HEK293T (cell line): ENCODE results near the gene TLE1.

ENCODE experiments used
- BHLHE40 ChIP-seq: fragments of 450-650 bp; IDR thresholded peaks from 2 replicates; pipeline ENCODE4 v1.6.1; 2016; ENCODE audit warnings: mild to moderate bottlenecking, moderate library complexity, borderline replicate concordance
- ELF4 ChIP-seq: fragments of 450-650 bp; IDR thresholded peaks from 2 replicates; pipeline ENCODE4 v1.6.1; 2017; ENCODE audit warnings: antibody characterized with exemption
- FOXK2 ChIP-seq: fragments of 450-650 bp; IDR thresholded peaks from 2 replicates; pipeline ENCODE4 v1.6.1; 2016; ENCODE audit warnings: mild to moderate bottlenecking
- FOXM1 ChIP-seq: fragments of 450-650 bp; IDR thresholded peaks from 2 replicates; pipeline ENCODE4 v1.6.1; 2017; ENCODE audit warnings: mild to moderate bottlenecking, borderline replicate concordance
- NFRKB ChIP-seq: fragments of 450-650 bp; IDR thresholded peaks from 2 replicates; pipeline ENCODE4 v1.6.1; 2016; ENCODE audit warnings: mild to moderate bottlenecking, moderate library complexity
- SP1 ChIP-seq: fragments of 450-650 bp; IDR thresholded peaks from 2 replicates; pipeline ENCODE4 v1.6.1; 2017
- SUZ12 ChIP-seq: fragments of 450-650 bp; IDR thresholded peaks from 2 replicates; pipeline ENCODE4 v1.6.1; 2016; ENCODE audit warnings: mild to moderate bottlenecking
- ZNF384 ChIP-seq: fragments of 450-650 bp; IDR thresholded peaks from 2 replicates; pipeline ENCODE4 v1.6.1; 2016

GRCh38 chr9:81590688-81591087, 98.7 kb downstream of the TLE1 start:
- no peak for TF ChIP-seq SUZ12
- TF ChIP-seq ELF4 = no peak
- TF ChIP-seq NFRKB = no peak
- no peak for TF ChIP-seq BHLHE40
- no peak for TF ChIP-seq FOXM1
- no peak for TF ChIP-seq FOXK2
- no peak for TF ChIP-seq ZNF384
- no peak for TF ChIP-seq SP1
